Measurements from ENCODE around the gene BTBD2.

Gene BTBD2

DNA sequence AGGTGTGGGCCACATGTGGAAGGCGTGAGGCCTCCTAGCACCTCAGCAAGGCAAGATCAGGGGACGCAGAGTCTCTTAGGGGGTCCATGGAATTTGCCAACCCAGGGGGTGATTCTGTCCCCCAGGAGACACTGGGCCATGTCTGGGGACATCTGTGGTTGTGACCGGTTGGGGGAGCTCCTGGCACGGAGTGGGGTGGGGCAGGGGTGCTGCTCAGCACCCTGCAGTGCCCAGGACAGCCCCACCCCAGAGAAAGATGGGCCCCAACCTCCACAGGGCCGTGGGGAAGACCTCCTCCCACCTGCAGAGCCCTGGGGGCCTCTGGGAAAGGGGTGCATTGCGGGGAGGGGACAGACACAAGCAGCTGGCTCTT, 31.5 kb upstream of the BTBD2 start:
- TF ChIP-seq GATA3 (IDR thresholded peaks at IDR 0.05; ENCODE audit: low read depth, low read length) (no peak), GATA2 (IDR thresholded peaks at IDR 0.05; ENCODE audit: low read depth, low read length) (no peak)

DNA sequence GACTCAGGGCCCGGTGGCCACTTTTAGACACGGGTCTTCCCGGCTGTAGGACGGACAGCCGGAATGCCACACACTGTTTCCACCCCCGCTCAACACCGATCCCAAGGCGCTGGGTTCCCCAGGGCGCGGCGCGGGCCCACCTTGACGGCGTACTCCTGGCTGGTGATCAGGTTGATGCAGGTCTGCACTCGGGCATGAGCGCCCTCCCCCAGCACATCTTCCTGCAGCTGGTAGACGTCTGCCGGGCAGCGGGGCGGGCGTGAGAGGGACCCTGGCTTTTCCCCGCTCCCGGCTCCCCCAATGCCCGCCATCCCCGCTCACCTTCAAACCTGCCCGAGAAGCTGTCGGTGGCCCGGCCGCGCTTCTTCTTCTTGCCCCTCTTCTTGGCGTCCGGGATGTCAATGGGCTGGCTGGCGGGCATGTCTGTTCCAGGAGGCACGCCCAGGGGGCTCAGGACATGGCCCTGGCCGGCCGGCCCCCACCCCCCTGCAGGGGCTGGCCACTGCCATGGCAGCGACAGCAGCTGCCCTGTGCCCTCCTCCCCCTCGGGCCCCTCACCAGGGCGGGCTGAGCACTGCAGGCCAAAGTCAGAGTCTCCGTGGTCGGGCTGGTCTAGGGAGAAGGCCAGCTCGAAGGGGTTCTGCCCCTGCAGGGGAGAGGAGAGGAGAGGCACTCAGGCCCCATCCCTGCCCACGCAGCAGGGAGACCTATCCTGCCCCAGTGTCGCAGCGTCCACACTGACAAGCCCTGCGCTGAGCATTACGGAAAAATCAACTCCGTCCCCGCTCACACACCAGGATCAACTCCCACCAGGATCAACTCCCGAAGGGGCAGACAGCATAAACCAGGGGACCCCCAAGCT, 30.8 kb upstream of the BTBD2 start:
- no peak for TF ChIP-seq GATA3 (IDR thresholded peaks at IDR 0.05; ENCODE audit: low read depth, low read length)
- no peak for TF ChIP-seq GATA2 (IDR thresholded peaks at IDR 0.05; ENCODE audit: low read depth, low read length)

DNA sequence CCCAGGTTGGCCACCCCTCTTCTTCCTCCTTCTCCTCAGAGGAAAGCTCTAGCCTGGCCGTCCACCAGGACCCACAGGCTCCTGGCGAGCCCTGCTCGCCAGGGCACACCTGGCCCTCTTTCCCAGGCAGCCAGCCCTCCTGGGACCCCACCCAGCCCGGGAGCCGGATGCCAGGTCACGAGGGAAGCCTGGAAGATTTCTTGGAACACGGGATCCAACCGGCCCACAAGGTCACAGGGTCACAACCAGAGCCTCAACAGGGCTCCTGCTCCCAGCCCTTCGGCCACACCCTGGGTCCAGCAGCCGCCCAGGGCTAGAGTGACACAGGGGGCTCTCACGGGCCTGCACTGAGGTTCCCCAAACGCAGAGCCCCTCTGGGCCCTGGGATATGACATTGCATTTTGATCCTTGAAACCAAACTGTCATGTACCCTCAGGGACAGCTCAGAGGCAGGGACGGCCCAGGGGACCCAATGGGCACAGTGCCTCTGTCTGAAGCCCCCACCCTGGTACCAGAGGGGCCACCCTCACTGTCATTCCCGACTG, 30.1 kb upstream of the BTBD2 start:
- TF ChIP-seq GATA2 (IDR thresholded peaks at IDR 0.05; ENCODE audit: low read depth, low read length): no peak
- no peak for TF ChIP-seq GATA3 (IDR thresholded peaks at IDR 0.05; ENCODE audit: low read depth, low read length)

DNA sequence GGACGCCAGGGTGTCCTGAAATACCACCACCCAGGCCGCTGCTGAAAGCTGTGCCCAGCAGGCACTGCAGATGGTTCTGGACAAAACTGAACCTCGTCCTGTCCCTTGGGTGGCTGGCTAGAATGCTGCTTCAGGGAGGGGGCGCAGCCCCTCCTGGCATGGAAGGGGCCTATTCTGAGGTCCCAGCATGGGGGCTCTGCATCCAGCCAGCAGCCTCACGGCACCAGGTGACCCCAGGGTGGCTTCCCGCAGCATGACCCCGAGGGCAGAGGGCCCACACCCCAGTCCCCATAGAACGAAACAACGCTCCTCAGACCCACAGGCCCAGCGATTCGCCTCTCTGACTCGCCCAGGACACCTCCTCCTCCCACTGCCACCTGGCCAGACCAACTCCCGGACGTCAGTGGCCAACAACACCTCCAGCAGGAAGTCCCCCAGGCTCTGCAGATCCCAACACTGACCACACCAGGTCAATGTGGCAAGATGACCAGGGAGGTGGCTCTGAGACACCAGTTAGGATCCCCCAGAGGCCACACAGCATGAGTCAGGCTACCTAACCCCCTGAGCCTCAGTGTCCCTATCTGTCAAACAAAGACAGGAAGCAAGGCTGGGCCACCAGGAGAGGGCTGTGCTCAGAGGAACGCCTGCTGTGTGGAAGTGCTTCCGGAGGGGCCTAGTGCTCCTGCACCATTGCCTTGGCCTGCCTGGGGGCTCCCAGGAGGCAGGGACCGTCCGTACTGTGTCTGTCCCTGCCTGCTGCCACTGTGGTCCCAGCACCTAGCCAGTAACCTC, 29.4 kb upstream of the BTBD2 start:
- TF ChIP-seq GATA3 (IDR thresholded peaks at IDR 0.05; ENCODE audit: low read depth, low read length) (no peak), GATA2 (IDR thresholded peaks at IDR 0.05; ENCODE audit: low read depth, low read length) (no peak)

DNA sequence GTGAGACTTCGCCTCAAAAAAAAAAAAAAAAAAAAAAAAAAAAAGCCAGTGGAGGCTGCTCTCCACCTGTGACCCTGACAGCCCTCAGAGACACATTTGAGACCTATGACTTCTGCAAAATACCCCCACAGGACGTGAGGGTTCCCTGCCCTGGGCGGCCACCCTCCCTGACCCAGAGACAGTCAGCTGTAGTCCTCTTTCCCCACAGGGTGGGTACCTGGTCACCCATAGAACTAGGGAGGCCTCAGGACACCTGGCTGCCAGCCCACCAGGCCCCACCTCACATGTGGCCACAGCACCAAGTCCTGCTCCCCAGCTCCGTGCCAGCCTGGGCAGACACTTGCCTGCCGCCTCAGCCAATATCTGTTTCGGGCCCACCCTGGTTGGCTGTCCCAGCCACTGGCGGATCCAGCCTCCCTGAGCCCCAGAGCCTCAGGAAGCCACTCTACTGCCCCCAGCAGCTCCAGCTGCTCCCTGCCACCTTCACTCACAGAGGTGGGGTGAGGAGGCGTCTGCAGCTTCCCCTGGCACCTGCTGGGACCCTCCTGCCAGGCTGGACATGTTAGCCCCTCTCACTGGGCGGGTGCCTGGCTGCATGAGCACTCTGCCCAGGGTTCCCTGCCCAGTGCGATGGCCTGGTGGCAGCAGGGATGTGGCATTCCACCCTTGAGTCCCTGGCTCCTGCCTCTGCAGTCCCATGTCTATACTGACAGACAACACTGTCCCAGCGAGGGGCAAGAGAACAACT, 28.6 kb upstream of the BTBD2 start:
- no peak for TF ChIP-seq GATA2 (IDR thresholded peaks at IDR 0.05; ENCODE audit: low read depth, low read length)
- TF ChIP-seq GATA3 (IDR thresholded peaks at IDR 0.05; ENCODE audit: low read depth, low read length): no peak

DNA sequence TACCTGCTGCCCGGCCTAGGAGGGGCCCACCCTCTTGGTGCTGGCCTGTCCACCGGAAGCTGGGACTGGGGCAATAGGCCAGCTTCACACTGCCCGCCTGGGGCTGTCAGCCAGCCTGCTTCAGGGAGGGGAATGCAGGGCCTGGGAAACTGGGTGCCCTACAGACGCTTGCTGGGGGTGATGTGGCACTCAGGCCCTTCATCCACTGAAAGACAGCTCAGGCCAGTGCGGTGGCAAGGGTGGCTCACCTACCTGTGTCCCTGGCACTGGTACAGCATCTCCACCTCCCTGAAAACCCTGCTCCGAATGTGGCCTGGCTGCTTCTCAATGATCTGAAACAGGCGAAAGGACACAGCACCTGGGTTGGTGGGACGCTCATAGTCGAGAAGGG, 27.7 kb upstream of the BTBD2 start:
- TF ChIP-seq GATA3 (IDR thresholded peaks at IDR 0.05; ENCODE audit: low read depth, low read length) (no peak), GATA2 (IDR thresholded peaks at IDR 0.05; ENCODE audit: low read depth, low read length) (no peak)

- TF ChIP-seq GATA3 (IDR thresholded peaks at IDR 0.05; ENCODE audit: low read depth, low read length): no peak
- TF ChIP-seq GATA2 (IDR thresholded peaks at IDR 0.05; ENCODE audit: low read depth, low read length): no peak
These were observed 27.2 kb upstream of the BTBD2 start for GRCh38 chr19:2042485-2043250.

DNA sequence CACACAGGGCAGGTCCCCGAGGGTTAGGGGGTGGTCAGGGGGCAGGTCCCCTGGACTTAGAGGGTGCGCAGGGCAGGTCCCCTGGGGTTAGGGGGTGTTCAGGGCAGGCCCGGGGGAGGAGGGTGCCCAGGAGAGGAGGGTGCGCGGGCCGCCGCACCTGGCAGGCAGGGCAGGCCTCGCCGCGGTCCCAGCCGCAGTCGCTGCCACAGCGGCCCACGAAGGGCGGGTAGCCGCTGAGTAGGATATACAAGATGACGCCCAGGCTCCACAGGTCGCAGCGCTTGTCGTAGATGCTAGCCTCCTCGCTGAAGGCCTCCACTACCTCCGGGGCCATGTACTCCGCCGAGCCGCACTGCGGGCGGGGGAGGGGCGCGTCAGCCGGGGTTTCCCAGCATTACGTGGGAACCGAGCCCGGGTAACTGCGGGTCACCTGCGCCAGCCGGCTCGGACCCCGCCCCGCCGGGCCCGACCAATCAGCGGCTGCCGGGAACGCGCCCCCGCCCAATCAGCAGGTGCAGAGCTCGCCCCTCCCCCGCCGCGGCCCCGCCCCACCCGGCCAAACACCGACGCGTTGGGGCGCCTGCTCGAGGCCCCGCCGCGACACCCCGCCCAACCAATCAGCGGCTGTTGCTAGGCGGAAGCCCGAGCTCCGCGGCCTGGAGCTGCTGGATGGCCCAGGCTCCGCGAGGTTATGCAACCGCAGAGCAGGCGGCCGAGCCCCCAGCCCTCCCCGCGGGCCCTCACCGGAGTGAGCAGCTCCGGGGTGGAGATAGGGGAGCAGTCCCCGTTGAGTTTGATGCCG, 26.4 kb upstream of the BTBD2 start:
- TF ChIP-seq GATA2 (IDR thresholded peaks at IDR 0.05; ENCODE audit: low read depth, low read length): no peak
- no peak for TF ChIP-seq GATA3 (IDR thresholded peaks at IDR 0.05; ENCODE audit: low read depth, low read length)

- TF ChIP-seq GATA3 (IDR thresholded peaks at IDR 0.05; ENCODE audit: low read depth, low read length): no peak
- TF ChIP-seq GATA2 (IDR thresholded peaks at IDR 0.05; ENCODE audit: low read depth, low read length): no peak
These were observed 25.8 kb upstream of the BTBD2 start for GRCh38 chr19:2041433-2041682.

GRCh38 chr19:2040647-2041432, 25.3 kb upstream of the BTBD2 start:
- no peak for TF ChIP-seq GATA2 (IDR thresholded peaks at IDR 0.05; ENCODE audit: low read depth, low read length)
- no peak for TF ChIP-seq GATA3 (IDR thresholded peaks at IDR 0.05; ENCODE audit: low read depth, low read length)

DNA sequence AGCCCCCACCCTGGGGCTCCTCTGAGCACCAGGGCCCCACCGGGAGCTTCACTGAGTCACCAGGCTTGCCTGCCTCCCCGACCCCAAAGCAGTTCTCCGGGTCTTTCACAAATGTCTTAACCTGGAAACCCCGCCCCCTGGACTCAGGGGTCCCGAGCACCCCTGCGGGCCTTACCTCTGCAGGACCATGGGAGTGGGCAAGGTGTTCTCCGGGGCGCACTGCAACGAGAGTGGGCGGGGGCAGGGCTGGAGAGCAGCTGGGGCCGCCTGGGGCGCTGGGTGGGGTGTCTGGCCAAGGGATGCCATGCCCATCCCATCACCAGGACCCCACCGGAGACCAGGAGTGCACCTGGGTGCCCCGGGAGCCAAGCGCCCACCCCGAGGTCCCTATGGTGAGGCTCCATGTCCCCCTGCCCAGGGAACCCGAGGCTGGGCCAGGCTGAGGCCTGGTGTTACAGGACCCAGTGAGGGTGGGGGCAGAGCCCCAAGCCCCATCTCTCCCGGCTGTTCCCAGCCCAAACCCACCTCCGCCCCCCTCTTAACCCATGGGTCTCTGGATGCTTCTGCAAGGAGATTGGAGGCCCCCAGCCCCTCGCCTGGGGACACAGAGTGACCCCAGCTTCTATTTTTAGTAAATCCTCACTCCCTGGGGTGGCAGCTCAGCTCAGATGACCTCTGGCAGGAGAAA, 24.6 kb upstream of the BTBD2 start:
- no peak for TF ChIP-seq GATA2 (IDR thresholded peaks at IDR 0.05; ENCODE audit: low read depth, low read length)
- no peak for TF ChIP-seq GATA3 (IDR thresholded peaks at IDR 0.05; ENCODE audit: low read depth, low read length)

Measured in SH-SY5Y (cell line).